SK-N-SH treated with all-trans-retinoic acid at 6 μM for 48 hours (cell line): ENCODE measurements around the gene HMBS.

Source experiments
- CSDC2 ChIP-seq: fragments of 250-450 bp; sonication (Bioruptor Pico); IDR thresholded peaks from 2 replicates; pipeline ENCODE4 v1.5.0; 2020; ENCODE audit warnings: mild to moderate bottlenecking, moderate library complexity
- ISL1 ChIP-seq: fragments of 250-450 bp; sonication (Bioruptor Pico); IDR thresholded peaks from 2 replicates; pipeline ENCODE4 v2.1.2; 2022; ENCODE audit warnings: mild to moderate bottlenecking, moderate library complexity
- TF ChIP-seq, protein P1 (sequence below): fragments of 250-450 bp; sonication (Bioruptor Pico); IDR thresholded peaks from 2 replicates; pipeline ENCODE4 v1.8.0; 2020; ENCODE audit warnings: mild to moderate bottlenecking, moderate library complexity, borderline replicate concordance

DNA sequence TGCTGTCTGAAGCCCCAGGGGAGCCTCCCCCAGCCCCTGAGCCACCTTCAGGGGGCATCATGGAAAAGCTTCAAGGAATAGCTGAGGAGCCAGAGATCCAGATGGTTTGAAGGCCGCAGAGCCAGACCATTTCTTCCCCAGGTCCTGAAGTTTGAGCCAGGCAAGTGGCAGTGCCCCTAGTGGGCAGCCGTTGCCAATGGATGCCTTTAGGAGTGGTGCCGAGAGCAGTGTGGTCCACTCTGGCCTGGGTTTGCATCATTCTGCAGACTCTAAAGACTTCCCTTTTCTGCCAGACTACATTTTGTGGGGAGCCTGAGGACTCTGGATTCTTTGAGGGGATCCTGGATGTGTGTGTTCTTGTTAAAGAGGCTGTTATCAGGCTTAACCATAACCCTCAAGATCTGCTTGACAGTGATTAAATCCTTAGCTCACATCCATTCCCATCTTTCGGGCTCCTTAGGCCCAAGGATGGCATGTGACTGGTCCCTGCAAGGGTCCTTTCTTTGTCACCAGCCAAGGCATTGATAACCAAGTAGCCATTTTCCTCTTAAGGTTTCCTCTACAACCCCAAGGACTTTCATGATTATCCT, 49.8 kb downstream of the HMBS start:
- TF ChIP-seq CSDC2 (CRISPR knock-in tag): no peak
- no peak for TF ChIP-seq ISL1 (CRISPR knock-in tag)
- TF ChIP-seq, protein P1, sequence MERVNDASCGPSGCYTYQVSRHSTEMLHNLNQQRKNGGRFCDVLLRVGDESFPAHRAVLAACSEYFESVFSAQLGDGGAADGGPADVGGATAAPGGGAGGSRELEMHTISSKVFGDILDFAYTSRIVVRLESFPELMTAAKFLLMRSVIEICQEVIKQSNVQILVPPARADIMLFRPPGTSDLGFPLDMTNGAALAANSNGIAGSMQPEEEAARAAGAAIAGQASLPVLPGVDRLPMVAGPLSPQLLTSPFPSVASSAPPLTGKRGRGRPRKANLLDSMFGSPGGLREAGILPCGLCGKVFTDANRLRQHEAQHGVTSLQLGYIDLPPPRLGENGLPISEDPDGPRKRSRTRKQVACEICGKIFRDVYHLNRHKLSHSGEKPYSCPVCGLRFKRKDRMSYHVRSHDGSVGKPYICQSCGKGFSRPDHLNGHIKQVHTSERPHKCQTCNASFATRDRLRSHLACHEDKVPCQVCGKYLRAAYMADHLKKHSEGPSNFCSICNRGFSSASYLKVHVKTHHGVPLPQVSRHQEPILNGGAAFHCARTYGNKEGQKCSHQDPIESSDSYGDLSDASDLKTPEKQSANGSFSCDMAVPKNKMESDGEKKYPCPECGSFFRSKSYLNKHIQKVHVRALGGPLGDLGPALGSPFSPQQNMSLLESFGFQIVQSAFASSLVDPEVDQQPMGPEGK (CRISPR knock-in tag): no peak
